HG03460 (cell line): Measurements from ENCODE around the gene DPF3.
"Not testable (repeated sequence)": the region's sequence is repeated elsewhere in the genome, so short reads cannot be mapped to it uniquely, and the experiment has no call there.

Experiments
- ATAC-seq: cut with Tn5 transposase; IDR thresholded peaks from one replicate; pipeline ENCODE4 v1.9.1; 2021; ENCODE audit not compliant: unreplicated experiment

DPF3 gene

GRCh38 chr14:72881543-72881942 is 12.4 kb downstream of the DPF3 start:
- no peak for ATAC-seq

DNA sequence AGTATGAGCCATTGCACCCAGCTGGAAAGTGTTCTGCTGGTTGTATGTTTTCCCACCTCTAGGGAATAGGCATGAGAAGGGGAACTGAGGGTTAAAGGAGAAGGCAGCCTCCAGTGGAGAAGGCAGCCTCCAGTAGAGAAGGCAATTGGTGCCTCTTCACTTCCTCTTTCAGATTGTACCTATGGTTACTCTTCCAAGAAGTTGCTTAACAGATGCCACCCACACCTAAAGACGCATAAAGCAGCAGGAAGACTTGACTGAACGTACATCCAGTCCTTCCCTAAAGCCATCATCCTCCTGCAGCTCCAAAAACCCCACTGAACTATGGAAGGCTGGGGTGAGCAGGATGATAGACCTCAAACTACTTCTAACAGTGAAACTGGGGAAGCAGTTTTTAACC is 13.1 kb downstream of the DPF3 start:
- ATAC-seq = no peak

- no peak for ATAC-seq
Observed at GRCh38 chr14:72880164-72880563, 13.7 kb downstream of the DPF3 start.

DNA sequence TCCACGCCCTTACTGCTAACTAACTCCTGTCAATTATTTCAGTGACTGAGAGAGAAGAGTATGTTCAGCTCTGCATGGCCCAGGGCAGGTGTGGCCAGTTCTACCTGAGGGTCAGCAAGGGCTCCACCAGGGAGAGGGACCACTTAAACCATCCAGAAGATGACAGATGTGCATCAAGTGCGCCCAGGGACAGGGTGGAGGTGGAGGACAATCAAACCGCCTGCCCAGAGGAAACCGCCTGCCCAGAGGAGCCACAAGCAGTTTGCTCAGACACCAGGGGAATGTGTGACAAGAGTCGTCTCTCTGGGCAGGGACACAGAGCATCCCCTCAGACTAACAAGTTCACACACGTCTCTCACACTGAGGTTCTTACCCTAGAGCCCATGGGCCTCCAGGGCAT is 14.5 kb downstream of the DPF3 start:
- no peak for ATAC-seq

- ATAC-seq = no peak
Observed at GRCh38 chr14:72878746-72879145, 15.2 kb downstream of the DPF3 start.

DNA sequence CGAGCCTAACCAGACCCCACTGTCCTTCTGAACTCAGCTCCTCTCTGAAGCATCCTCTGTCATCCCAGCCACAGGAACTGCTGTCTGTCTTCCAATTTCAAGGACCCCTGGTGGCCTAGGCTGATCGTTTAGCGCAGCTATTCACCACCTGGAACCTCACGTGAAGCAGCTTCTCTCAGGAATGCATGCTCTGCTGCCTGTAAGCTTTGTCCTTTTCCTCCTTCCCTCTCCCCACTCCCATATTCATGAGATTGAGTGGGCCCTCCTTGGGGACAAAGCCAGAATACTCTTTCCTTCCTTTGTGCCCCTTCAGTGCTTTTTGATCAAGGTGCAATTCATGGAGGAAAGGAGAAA is 17.2 kb downstream of the DPF3 start:
- ATAC-seq = no peak

GRCh38 chr14:72876005-72876709 is 17.7 kb downstream of the DPF3 start:
- ATAC-seq = no peak

- ATAC-seq = not testable (repeated sequence)
Observed at GRCh38 chr14:72870878-72871277, 23.0 kb downstream of the DPF3 start.

GRCh38 chr14:72869407-72870329 is 24.2 kb downstream of the DPF3 start:
- ATAC-seq = no peak

- ATAC-seq = no peak
Observed at GRCh38 chr14:72868500-72868899, 25.4 kb downstream of the DPF3 start.

GRCh38 chr14:72864712-72865365 is 29.1 kb downstream of the DPF3 start:
- no peak for ATAC-seq

DNA sequence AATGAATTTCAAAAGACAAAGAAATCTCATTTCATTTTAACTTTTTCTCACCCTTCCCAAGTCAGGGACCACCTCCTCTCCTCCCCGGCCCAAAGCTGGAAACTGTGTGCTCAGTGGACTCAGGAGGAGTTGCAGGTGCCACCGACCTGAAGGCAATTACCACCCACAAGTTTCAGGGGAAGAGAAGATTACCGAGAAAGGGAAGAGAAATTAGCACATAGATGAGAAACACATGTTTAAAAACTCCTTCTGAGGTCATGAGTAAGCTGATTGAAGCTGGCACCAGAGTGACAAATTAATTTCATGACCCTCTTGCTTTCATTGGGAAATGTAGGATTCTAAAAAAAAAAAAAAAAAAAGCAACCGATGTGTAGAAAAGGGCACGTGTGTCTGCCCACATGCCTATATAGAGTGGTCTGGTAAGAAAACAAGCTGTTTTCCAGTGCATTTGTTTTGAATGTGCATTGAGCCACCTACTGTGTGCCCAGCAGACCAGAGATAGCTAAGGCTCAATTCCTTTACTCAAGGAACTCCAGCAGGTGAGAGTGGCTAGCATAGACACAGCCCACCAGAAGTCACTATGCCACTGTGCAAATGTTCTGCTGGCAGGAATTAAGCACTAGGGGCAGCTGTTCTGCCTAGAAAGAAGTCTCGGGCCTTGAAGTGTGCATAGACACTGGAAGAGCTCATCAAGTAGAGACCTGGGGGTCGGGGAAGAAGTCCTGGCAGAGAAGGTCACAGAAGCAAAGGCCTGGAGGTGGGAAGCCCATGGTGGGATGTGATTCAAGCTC is 30.5 kb downstream of the DPF3 start:
- no peak for ATAC-seq

GRCh38 chr14:72856530-72857266 is 37.2 kb downstream of the DPF3 start:
- ATAC-seq = no peak

DNA sequence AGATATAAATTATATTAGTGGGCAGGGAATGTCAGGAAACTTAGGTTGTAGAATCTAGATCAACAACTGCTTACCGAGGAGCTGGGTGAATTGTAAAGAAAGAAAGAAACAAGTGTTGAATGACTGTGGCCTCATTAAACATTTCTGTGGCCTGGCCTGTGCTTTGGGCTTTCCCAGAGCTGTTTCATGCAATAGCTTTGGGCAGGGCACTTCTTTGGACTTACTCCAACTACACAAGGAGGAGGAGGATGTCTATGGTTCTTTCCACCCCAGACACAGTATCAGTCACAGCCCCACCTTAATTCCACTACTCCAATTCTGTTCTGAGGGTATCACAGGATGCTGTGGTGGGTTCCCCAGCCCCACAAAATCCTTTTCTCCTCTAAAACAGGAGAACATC is 38.0 kb downstream of the DPF3 start:
- no peak for ATAC-seq

DNA sequence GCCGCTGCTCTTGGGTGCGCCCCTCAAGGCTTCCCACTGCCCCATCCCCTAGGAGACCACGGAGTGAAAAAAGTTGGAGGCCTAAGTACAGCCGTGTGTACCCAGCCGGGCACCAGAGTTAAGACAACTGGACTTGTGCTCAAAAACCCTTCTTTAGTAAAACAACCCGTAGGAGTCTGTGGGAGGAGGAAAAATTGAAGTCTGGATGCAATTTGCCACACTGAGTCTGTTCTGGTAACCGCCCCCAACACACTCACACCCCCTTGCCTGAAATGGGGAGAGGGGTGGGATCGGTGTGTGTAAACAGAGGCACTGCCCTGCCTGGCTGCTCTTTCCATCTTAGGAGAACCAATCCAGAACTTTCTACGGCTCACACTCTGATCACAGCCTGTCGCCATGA is 41.7 kb downstream of the DPF3 start:
- no peak for ATAC-seq

GRCh38 chr14:72851635-72852034 is 42.3 kb downstream of the DPF3 start:
- no peak for ATAC-seq

GRCh38 chr14:72850360-72850759 is 43.5 kb downstream of the DPF3 start:
- ATAC-seq = no peak

DNA sequence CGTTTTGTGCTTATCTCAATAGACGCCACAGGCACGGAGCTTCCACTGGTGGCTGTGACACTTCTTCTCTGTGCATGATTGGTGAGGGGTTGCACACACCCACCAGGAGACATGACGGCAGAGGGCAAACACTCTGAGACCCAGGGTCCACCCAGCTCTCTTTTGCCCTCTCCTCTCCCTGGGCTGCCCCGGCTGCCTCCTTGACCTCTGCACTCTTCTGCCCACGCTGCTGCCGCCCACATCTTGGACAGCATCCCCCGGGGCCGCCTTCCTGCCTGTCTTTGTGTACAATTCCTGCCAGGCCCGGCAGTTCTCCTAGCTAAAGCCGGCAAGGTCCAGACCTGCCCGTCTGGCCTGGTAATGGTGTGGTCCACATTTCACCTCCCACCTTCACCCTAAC is 44.7 kb downstream of the DPF3 start:
- no peak for ATAC-seq

- no peak for ATAC-seq
Observed at GRCh38 chr14:72847721-72848120, 46.2 kb downstream of the DPF3 start.

- ATAC-seq = no peak
Observed at GRCh38 chr14:72845683-72846082, 48.2 kb downstream of the DPF3 start.
